Neuronal stem cell (in vitro differentiated cells): ENCODE measurements around the gene PPIL3.

Source experiments
- DNase-seq: peaks from one replicate; pipeline ENCODE4 v3.0.0-alpha.2; 2013; ENCODE audit warnings: low spot score
- H2AFZ ChIP-seq: one replicate; pipeline ENCODE4 v1.6.1; 2013; ENCODE audit warnings: mild to moderate bottlenecking, low read length, inconsistent platforms
- H2AK5ac ChIP-seq: 2 replicates; pipeline ENCODE4 v1.6.1; 2013; ENCODE audit warnings: low read depth, mild to moderate bottlenecking, inconsistent platforms, low read length, moderate library complexity, mixed read lengths
- H2BK120ac ChIP-seq: 2 replicates; pipeline ENCODE4 v1.6.1; 2013; ENCODE audit warnings: low read depth, mild to moderate bottlenecking, inconsistent platforms, low read length, moderate library complexity, mixed read lengths
- H2BK12ac ChIP-seq: one replicate; pipeline ENCODE4 v1.6.1; 2013; ENCODE audit warnings: low read length, inconsistent platforms
- H2BK15ac ChIP-seq: 2 replicates; pipeline ENCODE4 v1.6.1; 2013; ENCODE audit warnings: mild to moderate bottlenecking, low read length, inconsistent platforms, mixed read lengths
- H2BK5ac ChIP-seq: one replicate; pipeline ENCODE4 v1.6.1; 2013; ENCODE audit warnings: inconsistent platforms, mild to moderate bottlenecking, low read length, moderate library complexity
- H3K14ac ChIP-seq: one replicate; pipeline ENCODE4 v1.6.1; 2013; ENCODE audit warnings: low read length, inconsistent platforms
- H3K18ac ChIP-seq: 2 replicates; pipeline ENCODE4 v1.6.1; 2013; ENCODE audit warnings: low read length, inconsistent platforms
- H3K23ac ChIP-seq: 2 replicates; pipeline ENCODE4 v1.6.1; 2013; ENCODE audit warnings: low read depth, mild to moderate bottlenecking, mixed read lengths, low read length, inconsistent platforms; ENCODE audit not compliant: poor library complexity
- H3K27ac ChIP-seq: replicated peaks from 3 replicates; pipeline ENCODE4 v1.5.1; 2013; ENCODE audit warnings: low read length, inconsistent platforms
- H3K27me3 ChIP-seq, 3 experiments: 2 replicates each; pipeline ENCODE4 v1.6.1; 2013; ENCODE audit warnings: low read length in 3 of 3, mild to moderate bottlenecking in 2 of 3, inconsistent platforms in 1 of 3, low read depth in 1 of 3, mixed read lengths in 1 of 3, moderate library complexity in 1 of 3; ENCODE audit not compliant: control insufficient read depth in 3 of 3, insufficient read depth in 3 of 3
- H3K36me3 ChIP-seq, 2 donors: replicated peaks in 1 of 2; 2 replicates each; pipeline ENCODE4 v1.6.1; 2013; ENCODE audit warnings: low read length in 2 of 2; ENCODE audit not compliant: control insufficient read depth in 2 of 2, insufficient read depth in 2 of 2
- H3K4ac ChIP-seq: 2 replicates; pipeline ENCODE4 v1.6.1; 2013; ENCODE audit warnings: inconsistent platforms, mild to moderate bottlenecking, low read length, moderate library complexity
- H3K4me1 ChIP-seq, 2 donors: 1 replicate in 1 of 2; 2 replicates in 1 of 2; pipeline ENCODE4 v1.6.1; 2013; ENCODE audit warnings: low read length in 2 of 2, low read depth in 1 of 2; ENCODE audit not compliant: control insufficient read depth in 2 of 2, insufficient read depth in 1 of 2
- H3K4me2 ChIP-seq: one replicate; pipeline ENCODE4 v1.6.1; 2013; ENCODE audit warnings: mild to moderate bottlenecking, low read length, inconsistent platforms; ENCODE audit not compliant: insufficient read depth, poor library complexity, severe bottlenecking
- H3K4me3 ChIP-seq, 2 donors: 2 replicates each; pipeline ENCODE4 v1.5.1; 2013; ENCODE audit warnings: low read length in 2 of 2, mild to moderate bottlenecking in 2 of 2, inconsistent platforms in 1 of 2, moderate library complexity in 1 of 2
- H3K79me1 ChIP-seq: one replicate; pipeline ENCODE4 v1.6.1; 2013; ENCODE audit warnings: low read depth, mild to moderate bottlenecking, inconsistent platforms, low read length, moderate library complexity
- H3K9ac ChIP-seq: one replicate; pipeline ENCODE4 v1.6.1; 2013; ENCODE audit warnings: mild to moderate bottlenecking, low read depth, low read length, inconsistent platforms; ENCODE audit not compliant: poor library complexity
- H3K9me3 ChIP-seq, 2 donors: replicated peaks in 1 of 2; 2 replicates each; pipeline versions ENCODE3 to v1.6.1; 2013; ENCODE audit warnings: low read length in 2 of 2, mild to moderate bottlenecking in 2 of 2, inconsistent platforms in 1 of 2, low read depth in 1 of 2, mixed read lengths in 1 of 2, moderate library complexity in 1 of 2; ENCODE audit not compliant: control insufficient read depth in 2 of 2, insufficient read depth in 1 of 2
- H4K8ac ChIP-seq: one replicate; pipeline ENCODE4 v1.6.1; 2013; ENCODE audit warnings: low read depth, mild to moderate bottlenecking, inconsistent platforms, low read length, moderate library complexity
- H4K91ac ChIP-seq: one replicate; pipeline ENCODE4 v1.6.1; 2013; ENCODE audit warnings: low read length, low read depth, mild to moderate bottlenecking, inconsistent platforms; ENCODE audit not compliant: poor library complexity
- WGBS, 2 donors: extraction: QIAGEN DNeasy Blood & Tissue Kit; methylation state at CpG; one replicate each; pipeline ENCODE4 v1.1.7; 2013; ENCODE audit warnings: missing lambda C conversion rate in 2 of 2, mixed read lengths in 1 of 2; ENCODE audit not compliant: insufficient read length in 2 of 2, insufficient replicate concordance in 1 of 2; ENCODE audit errors: extremely low coverage in 2 of 2; 5-methylcytosine and 5-hydroxymethylcytosine counted together

Gene PPIL3

GRCh38 chr2:200922439-200922838 lies 33.6 kb upstream of the PPIL3 start:
- H3K36me3 ChIP-seq = peaks cover 16 to 94% of the 10 kb centered on the region in 2 donors

GRCh38 chr2:200913654-200914053 lies 24.8 kb upstream of the PPIL3 start:
- Histone ChIP-seq H3K9me3 (no peaks in the 10 kb centered on the region), H3K27me3 (no peaks in the 10 kb centered on the region), H3K23ac (no peak overlapping the region), H3K4me2 (no peak overlapping the region), H2BK15ac (no peak overlapping the region), H3K18ac (no peak overlapping the region), H3K4me3 (no peak overlapping the region), H3K79me1 (no peaks in the 10 kb centered on the region), H3K14ac (no peak overlapping the region), H3K9ac (no peak overlapping the region), H4K91ac (no peak overlapping the region), H2BK120ac (no peak overlapping the region), H2AK5ac (no peak overlapping the region), H2BK5ac (no peak overlapping the region), H3K36me3 (peaks cover 27 to 90% of the 10 kb centered on the region in 2 donors), H3K4me1 (no peaks in the 10 kb centered on the region), H4K8ac (no peak overlapping the region), H2AFZ (no peak overlapping the region), H3K27ac (no peak overlapping the region), H2BK12ac (no peak overlapping the region), H3K4ac (no peak overlapping the region)
- DNase-seq = no peak

More at GRCh38 chr2:200922439-200922838, 33.6 kb upstream of the PPIL3 start:
- no peak overlapping the region for H2AFZ ChIP-seq
- no peak overlapping the region for H3K27ac ChIP-seq
- H3K4ac ChIP-seq = no peak overlapping the region
- H3K4me1 ChIP-seq = no peaks in the 10 kb centered on the region
- no peak overlapping the region for H3K9ac ChIP-seq
- no peak overlapping the region for H4K91ac ChIP-seq
- H3K14ac ChIP-seq = no peak overlapping the region
- no peaks in the 10 kb centered on the region for H3K9me3 ChIP-seq
- H3K79me1 ChIP-seq = no peaks in the 10 kb centered on the region
- H3K18ac ChIP-seq = no peak overlapping the region
- no peak overlapping the region for H2BK5ac ChIP-seq
- H2BK120ac ChIP-seq = no peak overlapping the region
- no CpG with 5 or more reads among the region's 6 CpGs for WGBS, 2 donors
- no peak for DNase-seq
- no peak overlapping the region for H2BK12ac ChIP-seq
- no peak overlapping the region for H4K8ac ChIP-seq
- no peak overlapping the region for H2BK15ac ChIP-seq
- no peak overlapping the region for H3K4me2 ChIP-seq
- H3K4me3 ChIP-seq = no peak overlapping the region
- no peak overlapping the region for H2AK5ac ChIP-seq
- H3K27me3 ChIP-seq = no peaks in the 10 kb centered on the region
- no peak overlapping the region for H3K23ac ChIP-seq

GRCh38 chr2:200909958-200910357 lies 21.1 kb upstream of the PPIL3 start:
- Histone ChIP-seq H2BK120ac (no peak overlapping the region), H3K4me2 (no peak overlapping the region), H2BK5ac (no peak overlapping the region), H3K79me1 (no peaks in the 10 kb centered on the region), H4K91ac (no peak overlapping the region), H3K9ac (no peak overlapping the region), H3K18ac (no peak overlapping the region), H3K23ac (no peak overlapping the region), H3K27ac (no peak overlapping the region), H3K4me3 (no peak overlapping the region), H3K4me1 (no peaks in the 10 kb centered on the region), H3K27me3 (no peaks in the 10 kb centered on the region), H4K8ac (no peak overlapping the region), H3K4ac (no peak overlapping the region), H3K9me3 (no peaks in the 10 kb centered on the region), H3K36me3 (peaks cover 18 to 90% of the 10 kb centered on the region in 2 donors), H2BK15ac (no peak overlapping the region), H2AFZ (no peak overlapping the region), H3K14ac (no peak overlapping the region), H2AK5ac (no peak overlapping the region), H2BK12ac (no peak overlapping the region)
- WGBS, 2 donors = no CpG with 5 or more reads among the region's 4 CpGs
- no peak for DNase-seq

GRCh38 chr2:200905618-200906296 lies 16.9 kb upstream of the PPIL3 start:
- H3K4me3 ChIP-seq = no peak overlapping the region
- H3K14ac ChIP-seq = no peak overlapping the region
- H3K9ac ChIP-seq = no peak overlapping the region
- H3K9me3 ChIP-seq = no peaks in the 10 kb centered on the region
- H3K18ac ChIP-seq = no peak overlapping the region
- no peak overlapping the region for H2BK12ac ChIP-seq
- DNase-seq = no peak
- no peak overlapping the region for H3K4ac ChIP-seq
- H3K27ac ChIP-seq = no peak overlapping the region
- H3K79me1 ChIP-seq = no peaks in the 10 kb centered on the region
- no peak overlapping the region for H3K4me2 ChIP-seq
- H4K8ac ChIP-seq = no peak overlapping the region
- H2AK5ac ChIP-seq = no peak overlapping the region
- peaks cover 9 to 94% of the 10 kb centered on the region in 2 donors for H3K36me3 ChIP-seq
- H2BK120ac ChIP-seq = no peak overlapping the region
- no peak overlapping the region for H2BK5ac ChIP-seq
- no peak overlapping the region for H2AFZ ChIP-seq
- peaks cover 0 to 2% of the 10 kb centered on the region in 2 donors for H3K4me1 ChIP-seq
- no peak overlapping the region for H4K91ac ChIP-seq
- H2BK15ac ChIP-seq = no peak overlapping the region
- no peak overlapping the region for H3K23ac ChIP-seq
- WGBS, 2 donors = no CpG with 5 or more reads among the region's 2 CpGs
- no peaks in the 10 kb centered on the region for H3K27me3 ChIP-seq
